SK-N-MC (cell line): ENCODE measurements around the gene C20orf202.

Experiments used
- EZH2 ChIP-seq: fragments of 200-600 bp; sonication (generic); IDR thresholded peaks from one replicate; pipeline ENCODE4 v1.6.1; 2017; ENCODE audit warnings: antibody characterized with exemption
- POLR2AphosphoS5 ChIP-seq: IDR thresholded peaks from 2 replicates; pipeline ENCODE4 v1.6.1; 2012; ENCODE audit warnings: mild to moderate bottlenecking, low read depth, low read length, borderline replicate concordance

- no peak for TF ChIP-seq EZH2
- TF ChIP-seq POLR2AphosphoS5 = no peak
Observed at GRCh38 chr20:1197801-1198200, 5.5 kb upstream of the C20orf202 start.
